IMR-90 (cell line): ENCODE measurements around the gene MIA2.

Experiments used
- CEBPB ChIP-seq: IDR thresholded peaks from 2 replicates; pipeline ENCODE4 v1.6.1; 2012; ENCODE audit warnings: low read depth, low read length, improper control_type of control experiment
- CTCF ChIP-seq: conservative IDR thresholded peaks from 2 replicates; pipeline ENCODE4 v1.5.1; 2012; ENCODE audit warnings: mild to moderate bottlenecking, low read depth, low read length, improper control_type of control experiment
- FOS ChIP-seq: fragments of 150-350 bp; IDR thresholded peaks from 2 replicates; pipeline ENCODE4 v1.6.1; 2016; ENCODE audit warnings: low read depth, low read length
- MXI1 ChIP-seq: IDR thresholded peaks from 2 replicates; pipeline ENCODE4 v1.6.1; 2012; ENCODE audit warnings: low read depth, mild to moderate bottlenecking, low read length, moderate library complexity, borderline replicate concordance
- POLR2A ChIP-seq: IDR thresholded peaks from 2 replicates; pipeline ENCODE4 v1.6.1; 2012; ENCODE audit warnings: mild to moderate bottlenecking, low read depth, low read length
- RAD21 ChIP-seq: IDR thresholded peaks from 2 replicates; pipeline ENCODE4 v1.6.1; 2012; ENCODE audit warnings: low read length, improper control_type of control experiment
- USF2 ChIP-seq: fragments of 150-350 bp; IDR thresholded peaks from 2 replicates; pipeline ENCODE4 v1.6.1; 2017; ENCODE audit warnings: mild to moderate bottlenecking, antibody characterized with exemption, low read length, low read depth

- no peak for TF ChIP-seq CTCF
- no peak for TF ChIP-seq CEBPB
- no peak for TF ChIP-seq USF2
- no peak for TF ChIP-seq MXI1
- no peak for TF ChIP-seq POLR2A
- no peak for TF ChIP-seq RAD21
- no peak for TF ChIP-seq FOS
Measured at GRCh38 chr14:39276579-39277114, 42.9 kb downstream of the MIA2 start.
